WTC11 (cell line): ENCODE results near the gene PCBD2. TPM values are rescaled to one million over a fixed set of nuclear protein-coding genes. Genes with fewer than 3 reads are reported as not detected.

Experiments
- ATAC-seq: fragments of 200-7000 bp; cut with Tn5 transposase; 2 replicates; pipeline ENCODE4 v1.10.0; 2021; ENCODE audit warnings: mild to moderate bottlenecking, moderate library complexity
- CTCF ChIA-PET: fragments of 300-600 bp; sonication (Branson Sonifier 250); formaldehyde crosslinking; loops from one replicate; lab custom pipeline; 2021; ENCODE audit warnings: antibody characterized with exemption; lab: Charles Lee
- POLR2A ChIA-PET: fragments of 350-600 bp; sonication (Branson Sonifier 250); formaldehyde crosslinking; loops from one replicate; lab custom pipeline; 2021; ENCODE audit warnings: antibody characterized with exemption; lab: Charles Lee
- DNase-seq: peaks from one replicate; pipeline ENCODE4 v3.0.0; 2021; ENCODE audit warnings: low spot score
- H3K27ac Mint-ChIP-seq: 2 replicates; pipeline ENCODE4 v1.8.0; 2021; ENCODE audit warnings: mixed read lengths
- H3K27me3 Mint-ChIP-seq: 2 replicates; pipeline ENCODE4 v1.8.0; 2021; ENCODE audit warnings: low read depth, mild to moderate bottlenecking, moderate library complexity, mixed read lengths
- H3K36me3 Mint-ChIP-seq: 2 replicates; pipeline ENCODE4 v1.8.0; 2021; ENCODE audit warnings: mixed read lengths
- H3K4me1 Mint-ChIP-seq: 2 replicates; pipeline ENCODE4 v1.8.0; 2022; ENCODE audit warnings: mixed read lengths
- H3K4me3 Mint-ChIP-seq: 2 replicates; pipeline ENCODE4 v1.8.0; 2021; ENCODE audit warnings: mild to moderate bottlenecking, moderate library complexity, mixed read lengths
- H3K9me3 Mint-ChIP-seq: 2 replicates; pipeline ENCODE4 v1.8.0; 2021; ENCODE audit warnings: mixed read lengths
- ATF3 ChIP-seq: sonication (generic); formaldehyde crosslinking; conservative IDR thresholded peaks from 2 replicates; pipeline ENCODE4 v1.8.1; 2022; ENCODE audit warnings: mild to moderate bottlenecking, missing genetic modification reagents
- ATF6 ChIP-seq: sonication (generic); formaldehyde crosslinking; IDR thresholded peaks from 2 replicates; pipeline ENCODE4 v1.8.1; 2023; ENCODE audit warnings: mild to moderate bottlenecking, missing genetic modification reagents
- IRF1 ChIP-seq: sonication (generic); formaldehyde crosslinking; IDR thresholded peaks from 2 replicates; pipeline ENCODE4 v1.8.0; 2023; ENCODE audit warnings: missing genetic modification reagents
- JUN ChIP-seq: sonication (generic); formaldehyde crosslinking; IDR thresholded peaks from 2 replicates; pipeline ENCODE4 v1.8.0; 2023; ENCODE audit warnings: mild to moderate bottlenecking, missing genetic modification reagents
- NFYB ChIP-seq: sonication (generic); formaldehyde crosslinking; conservative IDR thresholded peaks from 2 replicates; pipeline ENCODE4 v1.8.0; 2022; ENCODE audit warnings: low read depth, missing genetic modification reagents
- PRRX2 ChIP-seq: fragments of 250-450 bp; sonication (Bioruptor Pico); IDR thresholded peaks from 2 replicates; pipeline ENCODE4 v1.8.0; 2021; ENCODE audit warnings: mild to moderate bottlenecking
- RORB ChIP-seq: fragments of 250-450 bp; sonication (Bioruptor Pico); IDR thresholded peaks from 2 replicates; pipeline ENCODE4 v1.9.0; 2021; ENCODE audit warnings: mild to moderate bottlenecking
- SMAD4 ChIP-seq: sonication (generic); formaldehyde crosslinking; IDR thresholded peaks from 2 replicates; pipeline ENCODE4 v1.8.0; 2022; ENCODE audit warnings: mild to moderate bottlenecking, missing genetic modification reagents
- TEAD4 ChIP-seq: sonication (generic); formaldehyde crosslinking; IDR thresholded peaks from 2 replicates; pipeline ENCODE4 v1.8.0; 2022; ENCODE audit warnings: mild to moderate bottlenecking, missing genetic modification reagents
- ZMAT4 ChIP-seq: fragments of 250-450 bp; sonication (Bioruptor Pico); IDR thresholded peaks from 2 replicates; pipeline ENCODE4 v1.9.0; 2021; ENCODE audit warnings: mild to moderate bottlenecking
- ZNF232 ChIP-seq: sonication (generic); formaldehyde crosslinking; IDR thresholded peaks from 2 replicates; pipeline ENCODE4 v1.8.0; 2022; ENCODE audit warnings: mild to moderate bottlenecking, missing genetic modification reagents
- ZNF396 ChIP-seq: fragments of 250-450 bp; sonication (Bioruptor Pico); IDR thresholded peaks from 2 replicates; pipeline ENCODE4 v1.8.0; 2021; ENCODE audit warnings: mild to moderate bottlenecking, moderate library complexity, borderline replicate concordance
- ZNF423 ChIP-seq: fragments of 250-450 bp; sonication (Bioruptor Pico); IDR thresholded peaks from 2 replicates; pipeline ENCODE4 v2.1.2; 2022; ENCODE audit warnings: mild to moderate bottlenecking, moderate library complexity
- total RNA-seq: library from RNA; stranded (reverse); gene quantifications from 3 replicates; pipeline ENCODE4 v1.2.3, GENCODE V29; 2021
- TF ChIP-seq, protein P1 (sequence below): sonication (generic); formaldehyde crosslinking; IDR thresholded peaks from 2 replicates; pipeline ENCODE4 v1.8.1; 2022; ENCODE audit warnings: mild to moderate bottlenecking, missing genetic modification reagents, moderate library complexity, borderline replicate concordance
- TF ChIP-seq, protein P2 (sequence below): fragments of 250-450 bp; sonication (Bioruptor Pico); conservative IDR thresholded peaks from 2 replicates; pipeline ENCODE4 v1.9.0; 2021; ENCODE audit warnings: mild to moderate bottlenecking
- TF ChIP-seq, protein P3 (sequence below): fragments of 250-450 bp; sonication (Bioruptor Pico); IDR thresholded peaks from 2 replicates; pipeline ENCODE4 v1.9.0; 2021; ENCODE audit warnings: moderate library complexity, mild to moderate bottlenecking, inconsistent platforms, borderline replicate concordance
- TF ChIP-seq, protein P4 (sequence below): sonication (generic); formaldehyde crosslinking; IDR thresholded peaks from 2 replicates; pipeline ENCODE4 v1.8.0; 2022; ENCODE audit warnings: mild to moderate bottlenecking, missing genetic modification reagents
- TF ChIP-seq, protein P5 (sequence below): sonication (generic); formaldehyde crosslinking; IDR thresholded peaks from 2 replicates; pipeline ENCODE4 v1.8.0; 2023; ENCODE audit warnings: missing genetic modification reagents, mild to moderate bottlenecking, borderline replicate concordance

PCBD2 gene
- total RNA-seq, 1 experiment from 2014 or later, result 9.9 TPM

GRCh38 chr5:135008981-135009735, 104.2 kb downstream of the PCBD2 start:
- ChIA-PET CTCF (interaction anchor here (1.3 kb wide), 1 partner anchor 182 kb away, joined by 3 read pairs; no protein-coding TSS in a partner anchor), POLR2A (no interaction called here)
- TF ChIP-seq ZMAT4 (CRISPR knock-in tag) (no peak), RORB (CRISPR knock-in tag) (no peak), ATF3 (no peak), TEAD4 (CRISPR knock-in tag) (no peak), JUN (no peak), PRRX2 (no peak), NFYB (CRISPR knock-in tag) (no peak), ZNF396 (CRISPR knock-in tag) (no peak), IRF1 (CRISPR knock-in tag) (no peak), ATF6 (CRISPR knock-in tag) (no peak), SMAD4 (CRISPR knock-in tag) (no peak), ZNF423 (CRISPR knock-in tag) (no peak), ZNF232 (CRISPR knock-in tag) (no peak)
- TF ChIP-seq, protein P1, sequence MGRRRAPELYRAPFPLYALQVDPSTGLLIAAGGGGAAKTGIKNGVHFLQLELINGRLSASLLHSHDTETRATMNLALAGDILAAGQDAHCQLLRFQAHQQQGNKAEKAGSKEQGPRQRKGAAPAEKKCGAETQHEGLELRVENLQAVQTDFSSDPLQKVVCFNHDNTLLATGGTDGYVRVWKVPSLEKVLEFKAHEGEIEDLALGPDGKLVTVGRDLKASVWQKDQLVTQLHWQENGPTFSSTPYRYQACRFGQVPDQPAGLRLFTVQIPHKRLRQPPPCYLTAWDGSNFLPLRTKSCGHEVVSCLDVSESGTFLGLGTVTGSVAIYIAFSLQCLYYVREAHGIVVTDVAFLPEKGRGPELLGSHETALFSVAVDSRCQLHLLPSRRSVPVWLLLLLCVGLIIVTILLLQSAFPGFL (CRISPR knock-in tag), result no peak
- TF ChIP-seq, protein P2, sequence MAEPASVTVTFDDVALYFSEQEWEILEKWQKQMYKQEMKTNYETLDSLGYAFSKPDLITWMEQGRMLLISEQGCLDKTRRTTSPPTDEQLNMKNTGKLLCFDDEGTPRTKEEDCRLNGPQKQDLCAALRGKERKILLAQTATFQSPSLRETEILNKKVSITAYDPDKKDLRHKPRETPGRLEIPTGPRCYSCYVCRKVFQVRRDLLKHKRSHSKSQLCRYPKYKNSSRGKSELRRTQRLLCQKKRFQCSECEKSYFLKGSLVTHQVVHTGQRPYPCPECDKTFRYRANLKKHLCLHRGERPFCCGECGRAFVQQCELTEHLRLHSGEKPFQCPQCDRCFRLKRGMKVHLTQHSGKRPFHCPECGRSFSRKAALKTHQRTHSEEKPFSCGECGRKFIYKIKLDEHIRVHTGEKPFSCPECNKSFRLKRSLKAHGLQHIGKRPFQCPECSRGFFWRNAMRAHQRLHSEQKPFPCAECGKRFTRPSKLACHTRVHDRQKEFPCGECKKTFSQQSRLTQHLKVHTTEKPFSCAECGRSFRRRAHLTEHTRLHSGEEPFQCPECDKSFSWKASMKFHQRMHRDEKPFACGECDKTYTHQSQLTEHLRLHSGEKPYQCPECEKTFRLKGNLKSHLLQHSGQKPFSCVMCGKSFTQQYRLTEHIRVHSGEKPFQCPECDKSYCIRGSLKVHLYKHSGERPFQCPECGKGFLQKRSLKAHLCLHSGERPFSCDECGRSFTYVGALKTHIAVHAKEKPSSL (CRISPR knock-in tag), result no peak
- TF ChIP-seq, protein P3, sequence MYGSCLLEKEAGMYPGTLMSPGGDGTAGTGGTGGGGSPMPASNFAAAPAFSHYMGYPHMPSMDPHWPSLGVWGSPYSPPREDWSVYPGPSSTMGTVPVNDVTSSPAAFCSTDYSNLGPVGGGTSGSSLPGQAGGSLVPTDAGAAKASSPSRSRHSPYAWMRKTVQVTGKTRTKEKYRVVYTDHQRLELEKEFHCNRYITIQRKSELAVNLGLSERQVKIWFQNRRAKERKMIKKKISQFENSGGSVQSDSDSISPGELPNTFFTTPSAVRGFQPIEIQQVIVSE (CRISPR knock-in tag), result no peak
- TF ChIP-seq, protein P4, sequence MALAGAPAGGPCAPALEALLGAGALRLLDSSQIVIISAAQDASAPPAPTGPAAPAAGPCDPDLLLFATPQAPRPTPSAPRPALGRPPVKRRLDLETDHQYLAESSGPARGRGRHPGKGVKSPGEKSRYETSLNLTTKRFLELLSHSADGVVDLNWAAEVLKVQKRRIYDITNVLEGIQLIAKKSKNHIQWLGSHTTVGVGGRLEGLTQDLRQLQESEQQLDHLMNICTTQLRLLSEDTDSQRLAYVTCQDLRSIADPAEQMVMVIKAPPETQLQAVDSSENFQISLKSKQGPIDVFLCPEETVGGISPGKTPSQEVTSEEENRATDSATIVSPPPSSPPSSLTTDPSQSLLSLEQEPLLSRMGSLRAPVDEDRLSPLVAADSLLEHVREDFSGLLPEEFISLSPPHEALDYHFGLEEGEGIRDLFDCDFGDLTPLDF (CRISPR knock-in tag), result no peak
- TF ChIP-seq, protein P5, sequence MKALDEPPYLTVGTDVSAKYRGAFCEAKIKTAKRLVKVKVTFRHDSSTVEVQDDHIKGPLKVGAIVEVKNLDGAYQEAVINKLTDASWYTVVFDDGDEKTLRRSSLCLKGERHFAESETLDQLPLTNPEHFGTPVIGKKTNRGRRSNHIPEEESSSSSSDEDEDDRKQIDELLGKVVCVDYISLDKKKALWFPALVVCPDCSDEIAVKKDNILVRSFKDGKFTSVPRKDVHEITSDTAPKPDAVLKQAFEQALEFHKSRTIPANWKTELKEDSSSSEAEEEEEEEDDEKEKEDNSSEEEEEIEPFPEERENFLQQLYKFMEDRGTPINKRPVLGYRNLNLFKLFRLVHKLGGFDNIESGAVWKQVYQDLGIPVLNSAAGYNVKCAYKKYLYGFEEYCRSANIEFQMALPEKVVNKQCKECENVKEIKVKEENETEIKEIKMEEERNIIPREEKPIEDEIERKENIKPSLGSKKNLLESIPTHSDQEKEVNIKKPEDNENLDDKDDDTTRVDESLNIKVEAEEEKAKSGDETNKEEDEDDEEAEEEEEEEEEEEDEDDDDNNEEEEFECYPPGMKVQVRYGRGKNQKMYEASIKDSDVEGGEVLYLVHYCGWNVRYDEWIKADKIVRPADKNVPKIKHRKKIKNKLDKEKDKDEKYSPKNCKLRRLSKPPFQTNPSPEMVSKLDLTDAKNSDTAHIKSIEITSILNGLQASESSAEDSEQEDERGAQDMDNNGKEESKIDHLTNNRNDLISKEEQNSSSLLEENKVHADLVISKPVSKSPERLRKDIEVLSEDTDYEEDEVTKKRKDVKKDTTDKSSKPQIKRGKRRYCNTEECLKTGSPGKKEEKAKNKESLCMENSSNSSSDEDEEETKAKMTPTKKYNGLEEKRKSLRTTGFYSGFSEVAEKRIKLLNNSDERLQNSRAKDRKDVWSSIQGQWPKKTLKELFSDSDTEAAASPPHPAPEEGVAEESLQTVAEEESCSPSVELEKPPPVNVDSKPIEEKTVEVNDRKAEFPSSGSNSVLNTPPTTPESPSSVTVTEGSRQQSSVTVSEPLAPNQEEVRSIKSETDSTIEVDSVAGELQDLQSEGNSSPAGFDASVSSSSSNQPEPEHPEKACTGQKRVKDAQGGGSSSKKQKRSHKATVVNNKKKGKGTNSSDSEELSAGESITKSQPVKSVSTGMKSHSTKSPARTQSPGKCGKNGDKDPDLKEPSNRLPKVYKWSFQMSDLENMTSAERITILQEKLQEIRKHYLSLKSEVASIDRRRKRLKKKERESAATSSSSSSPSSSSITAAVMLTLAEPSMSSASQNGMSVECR (CRISPR knock-in tag), result no peak
- no peaks in the 10 kb centered on the region for H3K36me3 Mint-ChIP-seq
- H3K4me1 Mint-ChIP-seq, result no peaks in the 10 kb centered on the region
- ATAC-seq, result no peak
- no peak overlapping the region for H3K27ac Mint-ChIP-seq
- DNase-seq, result peak; percentile 9
- H3K4me3 Mint-ChIP-seq, result no peak overlapping the region
- peaks cover 3% of the 10 kb centered on the region; the same call in 1 of the 2 replicates for H3K9me3 Mint-ChIP-seq
- no peaks in the 10 kb centered on the region; the same call in 1 of the 2 replicates for H3K27me3 Mint-ChIP-seq
